Neural progenitor cell (in vitro differentiated cells): ENCODE measurements around the gene TRAPPC1.

Experiments used
- CTCF ChIP-seq: fragments of 200-600 bp; sonication (generic); IDR thresholded peaks from 2 replicates; pipeline ENCODE4 v1.5.1; 2017; ENCODE audit warnings: antibody characterized with exemption, mild to moderate bottlenecking
- EZH2 ChIP-seq: fragments of 200-600 bp; sonication (generic); IDR thresholded peaks from 2 replicates; pipeline ENCODE4 v1.6.1; 2017; ENCODE audit warnings: antibody characterized with exemption, mild to moderate bottlenecking, moderate library complexity

- TF ChIP-seq CTCF = no peak
- no peak for TF ChIP-seq EZH2
Observed at GRCh38 chr17:7922269-7922844, 9.4 kb downstream of the TRAPPC1 start.
